ENCODE measurements around the gene TAF11L14. TPM values are rescaled to one million over a fixed set of nuclear protein-coding genes. Genes with fewer than 3 reads are reported as not detected.
"Not testable (repeated sequence)": the region's sequence is repeated elsewhere in the genome, so short reads cannot be mapped to it uniquely, and the experiment has no call there.

Gene TAF11L14
- total RNA-seq: not detected

DNA sequence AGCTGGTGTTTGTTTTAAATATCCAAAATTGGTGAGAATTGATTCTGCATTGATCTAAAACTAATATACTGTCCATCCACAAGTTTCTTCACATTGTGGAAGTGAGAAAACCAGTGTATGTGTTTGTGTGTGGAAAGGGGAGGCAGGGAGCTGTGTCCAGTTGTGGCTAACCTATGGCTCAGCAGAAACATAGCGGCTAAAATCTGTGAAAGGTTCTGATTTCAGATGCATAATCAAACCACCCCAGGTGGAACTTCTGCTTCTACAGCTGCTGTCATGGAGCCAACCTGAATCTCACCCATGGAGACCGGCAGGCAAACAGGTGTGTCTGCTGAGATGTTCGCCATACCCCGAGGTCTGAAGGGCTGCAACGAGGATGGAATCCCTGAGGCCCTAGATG is at the start of gene TAF11L14:
Gene TAF11L14, plus strand, starts transcription at position 301 of the 400 bp plus-strand sequence.
- no peak within 1 kb of the TSS for H3K4me3 ChIP-seq (ENCODE audit: low read length)
- H3K27me3 ChIP-seq (ENCODE audit: insufficient read depth, low read length): no peaks in the 10 kb centered on the region

DNA sequence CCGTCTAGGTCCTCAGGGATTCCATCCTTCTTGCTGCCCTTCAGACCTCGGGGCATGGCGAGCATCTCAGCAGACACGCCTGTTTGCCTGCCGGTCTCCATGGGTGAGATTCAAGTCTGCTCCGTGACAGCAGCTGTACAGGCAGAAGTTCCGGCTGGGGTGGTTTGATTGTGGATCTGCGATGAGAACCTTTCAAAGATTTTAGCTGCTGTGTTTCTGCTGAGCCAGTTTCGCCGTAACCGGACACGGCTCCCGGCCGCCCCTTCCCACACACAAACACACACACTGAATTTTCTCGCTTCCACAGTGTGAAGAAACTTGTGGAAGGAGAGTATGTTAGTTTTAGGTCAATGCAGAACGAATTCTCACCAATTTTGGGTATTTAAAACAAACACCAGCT is 48.6 kb upstream of the TAF11L14 start, which contains the start of gene TAF11L7:
Gene TAF11L7, minus strand, starts transcription at position 101 of the 400 bp plus-strand sequence.
- H3K4me1 ChIP-seq (ENCODE audit: insufficient read depth, low read length); H3K27me3 ChIP-seq (ENCODE audit: insufficient read depth, low read length); H3K4me3 ChIP-seq (ENCODE audit: low read length); H3K9me3 ChIP-seq (ENCODE audit: low read depth, low read length): not testable (repeated sequence)

More for the DNA sequence above, at the start of gene TAF11L14:
- H3K4me1 ChIP-seq (ENCODE audit: insufficient read depth, low read length): no peaks in the 10 kb centered on the region
- H3K9me3 ChIP-seq (ENCODE audit: low read depth, low read length): no peaks in the 10 kb centered on the region

DNA sequence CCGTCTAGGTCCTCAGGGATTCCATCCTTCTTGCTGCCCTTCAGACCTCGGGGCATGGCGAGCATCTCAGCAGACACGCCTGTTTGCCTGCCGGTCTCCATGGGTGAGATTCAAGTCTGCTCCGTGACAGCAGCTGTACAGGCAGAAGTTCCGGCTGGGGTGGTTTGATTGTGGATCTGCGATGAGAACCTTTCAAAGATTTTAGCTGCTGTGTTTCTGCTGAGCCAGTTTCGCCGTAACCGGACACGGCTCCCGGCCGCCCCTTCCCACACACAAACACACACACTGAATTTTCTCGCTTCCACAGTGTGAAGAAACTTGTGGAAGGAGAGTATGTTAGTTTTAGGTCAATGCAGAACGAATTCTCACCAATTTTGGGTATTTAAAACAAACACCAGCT is 43.4 kb upstream of the TAF11L14 start, which contains the start of gene TAF11L8:
Gene TAF11L8, minus strand, starts transcription at position 101 of the 400 bp plus-strand sequence.
- H3K27me3 ChIP-seq (ENCODE audit: insufficient read depth, low read length); H3K9me3 ChIP-seq (ENCODE audit: low read depth, low read length); H3K4me3 ChIP-seq (ENCODE audit: low read length); H3K4me1 ChIP-seq (ENCODE audit: insufficient read depth, low read length): not testable (repeated sequence)

DNA sequence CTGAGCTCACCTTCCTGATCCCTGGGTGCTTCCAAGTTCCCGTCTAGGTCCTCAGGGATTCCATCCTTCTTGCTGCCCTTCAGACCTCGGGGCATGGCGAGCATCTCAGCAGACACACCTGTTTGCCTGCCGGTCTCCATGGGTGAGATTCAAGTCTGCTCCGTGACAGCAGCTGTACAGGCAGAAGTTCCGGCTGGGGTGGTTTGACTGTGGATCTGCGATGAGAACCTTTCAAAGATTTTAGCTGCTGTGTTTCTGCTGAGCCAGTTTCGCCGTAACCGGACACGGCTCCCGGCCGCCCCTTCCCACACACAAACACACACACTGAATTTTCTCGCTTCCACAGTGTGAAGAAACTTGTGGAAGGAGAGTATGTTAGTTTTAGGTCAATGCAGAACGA is 40.0 kb upstream of the TAF11L14 start, which contains the start of gene TAF11L9:
Gene TAF11L9, minus strand, starts transcription at position 140 of the 400 bp plus-strand sequence.
- H3K4me3 ChIP-seq (ENCODE audit: low read length): not testable (repeated sequence)

DNA sequence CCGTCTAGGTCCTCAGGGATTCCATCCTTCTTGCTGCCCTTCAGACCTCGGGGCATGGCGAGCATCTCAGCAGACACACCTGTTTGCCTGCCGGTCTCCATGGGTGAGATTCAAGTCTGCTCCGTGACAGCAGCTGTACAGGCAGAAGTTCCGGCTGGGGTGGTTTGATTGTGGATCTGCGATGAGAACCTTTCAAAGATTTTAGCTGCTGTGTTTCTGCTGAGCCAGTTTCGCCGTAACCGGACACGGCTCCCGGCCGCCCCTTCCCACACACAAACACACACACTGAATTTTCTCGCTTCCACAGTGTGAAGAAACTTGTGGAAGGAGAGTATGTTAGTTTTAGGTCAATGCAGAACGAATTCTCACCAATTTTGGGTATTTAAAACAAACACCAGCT is 36.5 kb upstream of the TAF11L14 start, which contains the start of gene TAF11L10:
Gene TAF11L10, minus strand, starts transcription at position 101 of the 400 bp plus-strand sequence.
- H3K9me3 ChIP-seq (ENCODE audit: low read depth, low read length); H3K27me3 ChIP-seq (ENCODE audit: insufficient read depth, low read length); H3K4me1 ChIP-seq (ENCODE audit: insufficient read depth, low read length): not testable (repeated sequence)

More for the DNA sequence above, 40.0 kb upstream of the TAF11L14 start, which contains the start of gene TAF11L9:
- H3K27me3 ChIP-seq (ENCODE audit: insufficient read depth, low read length); H3K4me1 ChIP-seq (ENCODE audit: insufficient read depth, low read length); H3K9me3 ChIP-seq (ENCODE audit: low read depth, low read length): not testable (repeated sequence)

DNA sequence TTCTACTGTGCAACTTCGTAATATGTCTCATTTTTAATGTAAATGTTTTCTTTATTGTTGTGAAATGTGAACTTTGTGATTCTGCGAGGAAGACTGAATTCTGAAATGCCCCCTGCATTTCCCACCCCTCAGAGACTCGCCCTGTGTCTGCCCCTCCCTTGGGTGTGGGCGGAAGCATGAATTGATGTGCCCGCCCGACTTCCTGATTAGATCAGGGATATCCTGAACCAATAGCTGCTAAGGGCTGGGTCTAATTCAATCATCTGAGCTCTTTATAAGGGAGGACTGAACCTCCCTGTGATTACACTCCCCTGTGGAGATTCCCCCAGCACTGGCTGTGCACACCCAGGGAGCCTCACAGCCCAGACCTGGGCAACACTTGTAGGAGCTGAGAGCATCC is 30.4 kb upstream of the TAF11L14 start, which contains the start of gene TAF11L11:
Gene TAF11L11, plus strand, starts transcription at position 304 of the 400 bp plus-strand sequence.
- H3K4me1 ChIP-seq (ENCODE audit: insufficient read depth, low read length); H3K4me3 ChIP-seq (ENCODE audit: low read length); H3K9me3 ChIP-seq (ENCODE audit: low read depth, low read length); H3K27me3 ChIP-seq (ENCODE audit: insufficient read depth, low read length): not testable (repeated sequence)

More for the DNA sequence above, 36.5 kb upstream of the TAF11L14 start, which contains the start of gene TAF11L10:
- H3K4me3 ChIP-seq (ENCODE audit: low read length): not testable (repeated sequence)

DNA sequence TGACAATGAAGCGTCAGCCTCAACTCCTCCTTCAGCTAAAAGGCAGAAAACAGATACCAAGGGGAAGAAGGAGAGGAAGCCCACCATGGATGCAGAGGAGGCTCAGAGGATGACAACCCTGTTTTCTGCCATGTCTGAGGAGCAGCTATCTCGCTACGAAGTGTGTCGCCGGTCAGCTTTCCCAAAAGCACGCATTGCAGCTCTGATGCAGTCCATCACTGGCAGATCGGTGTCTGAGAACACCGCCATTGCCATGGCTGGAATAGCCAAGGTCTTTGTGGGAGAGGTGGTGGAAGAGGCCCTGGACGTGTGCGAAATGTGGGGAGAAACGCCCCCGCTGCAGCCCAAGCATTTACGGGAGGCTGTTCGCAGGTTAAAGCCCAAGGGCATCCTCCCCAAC is 29.3 kb upstream of the TAF11L14 start:
- no peaks in the 10 kb centered on the region for H3K9me3 ChIP-seq (ENCODE audit: low read depth, low read length)
- no peaks in the 10 kb centered on the region for H3K4me1 ChIP-seq (ENCODE audit: insufficient read depth, low read length)
- no peak overlapping the region for H3K4me3 ChIP-seq (ENCODE audit: low read length)
- H3K27me3 ChIP-seq (ENCODE audit: insufficient read depth, low read length): no peaks in the 10 kb centered on the region

DNA sequence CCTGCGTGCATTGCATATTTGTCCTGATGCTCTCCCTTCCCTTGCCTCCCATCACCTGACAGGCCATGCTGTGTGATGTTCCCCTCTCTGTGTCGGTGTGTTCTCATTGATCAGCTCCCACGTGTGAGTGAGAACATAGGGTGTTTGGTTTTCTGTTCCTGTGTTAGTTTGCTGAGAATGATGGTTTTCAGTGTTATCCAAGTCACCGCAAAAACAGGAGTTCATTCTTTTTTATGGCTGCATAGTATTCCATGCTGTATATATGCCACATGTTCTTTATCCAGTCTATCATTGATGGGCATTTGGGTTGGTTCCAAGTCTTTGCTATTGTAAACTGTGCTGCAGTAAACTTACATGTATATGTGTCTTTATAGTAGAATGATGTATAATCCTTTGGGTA is 26.8 kb upstream of the TAF11L14 start:
- not testable (repeated sequence) for H3K9me3 ChIP-seq (ENCODE audit: low read depth, low read length); H3K27me3 ChIP-seq (ENCODE audit: insufficient read depth, low read length); H3K4me1 ChIP-seq (ENCODE audit: insufficient read depth, low read length); H3K4me3 ChIP-seq (ENCODE audit: low read length)

DNA sequence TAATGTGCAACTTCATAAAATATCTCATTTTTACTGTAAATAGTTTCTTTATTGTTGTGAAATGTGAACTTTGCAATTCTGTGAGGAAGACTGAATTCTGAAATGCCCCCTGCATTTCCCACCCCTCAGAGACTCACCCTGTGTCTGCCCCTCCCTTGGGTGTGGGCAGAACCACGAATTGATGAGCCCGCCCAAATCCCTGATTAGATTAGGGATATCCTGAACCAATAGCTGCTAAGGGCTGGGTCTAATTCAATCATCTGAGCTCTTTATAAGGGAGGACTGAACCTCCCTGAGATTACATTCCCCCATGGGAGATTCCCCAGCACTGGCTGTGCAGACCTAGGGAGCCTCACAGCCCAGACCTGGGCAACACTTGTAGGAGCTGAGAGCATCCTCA is 24.2 kb upstream of the TAF11L14 start, which contains the start of gene TAF11L12:
Gene TAF11L12, plus strand, starts transcription at position 301 of the 400 bp plus-strand sequence.
- H3K9me3 ChIP-seq (ENCODE audit: low read depth, low read length); H3K4me3 ChIP-seq (ENCODE audit: low read length); H3K27me3 ChIP-seq (ENCODE audit: insufficient read depth, low read length); H3K4me1 ChIP-seq (ENCODE audit: insufficient read depth, low read length): not testable (repeated sequence)

DNA sequence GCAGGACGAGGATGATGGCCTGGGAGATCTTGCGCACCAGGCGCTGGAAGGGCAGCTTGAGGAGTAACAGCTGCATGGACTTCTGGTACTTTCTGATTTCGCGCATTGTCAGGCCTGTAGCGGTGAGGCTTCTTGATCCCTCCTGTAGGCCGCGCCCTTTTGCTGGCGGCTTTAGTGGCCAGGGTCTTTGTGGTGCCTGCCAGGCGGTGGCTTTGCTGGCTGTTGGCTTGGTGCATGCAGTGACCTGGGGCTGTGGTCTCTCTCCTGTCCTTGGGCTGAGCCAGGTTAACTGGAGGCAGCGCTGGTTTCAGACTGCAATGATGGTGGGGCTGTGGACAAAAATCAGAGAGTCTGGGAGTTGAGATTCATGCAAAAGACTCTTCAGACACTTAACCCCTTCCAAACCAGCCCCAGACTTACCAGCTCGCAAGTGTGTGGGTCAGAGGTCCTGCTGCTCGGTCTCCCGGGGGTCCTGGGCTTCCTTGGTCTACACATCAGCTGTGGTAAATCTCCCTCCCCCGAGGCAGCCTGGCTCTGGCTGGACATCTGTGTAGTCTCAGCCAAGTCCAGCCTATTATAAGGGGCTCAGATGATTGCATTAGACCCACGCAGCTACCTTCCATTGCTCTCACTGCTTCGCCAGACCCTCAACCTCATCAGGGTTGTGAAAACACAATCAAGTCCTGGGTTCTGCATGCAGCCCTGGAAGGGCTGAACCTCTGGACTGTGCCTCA is 19.2 kb upstream of the TAF11L14 start:
- no peak overlapping the region for H3K4me3 ChIP-seq (ENCODE audit: low read length)
- no peaks in the 10 kb centered on the region for H3K9me3 ChIP-seq (ENCODE audit: low read depth, low read length)
- H3K27me3 ChIP-seq (ENCODE audit: insufficient read depth, low read length): no peaks in the 10 kb centered on the region
- H3K4me1 ChIP-seq (ENCODE audit: insufficient read depth, low read length): no peaks in the 10 kb centered on the region

DNA sequence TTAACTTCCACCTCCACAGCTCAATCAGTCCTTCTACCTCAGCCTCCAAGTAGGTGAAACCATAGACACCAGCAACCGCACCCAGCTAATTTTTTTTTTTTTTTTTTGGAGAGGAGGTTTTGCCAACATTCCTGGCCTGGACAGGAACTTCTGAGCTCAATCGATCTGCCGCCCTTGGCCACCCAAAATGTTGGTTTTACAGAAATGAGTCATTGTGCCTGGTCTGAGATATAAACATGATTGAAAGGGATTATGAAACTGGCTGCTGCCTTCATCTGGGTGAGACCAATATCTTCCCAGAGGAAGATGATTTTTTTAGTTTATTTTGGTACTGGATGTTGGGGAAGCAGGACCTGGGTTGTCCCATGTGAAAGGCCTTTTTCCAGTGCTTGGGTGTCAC is 14.9 kb upstream of the TAF11L14 start:
- no peak overlapping the region for H3K4me3 ChIP-seq (ENCODE audit: low read length)
- H3K9me3 ChIP-seq (ENCODE audit: low read depth, low read length): no peaks in the 10 kb centered on the region
- H3K27me3 ChIP-seq (ENCODE audit: insufficient read depth, low read length): no peaks in the 10 kb centered on the region
- H3K4me1 ChIP-seq (ENCODE audit: insufficient read depth, low read length): no peaks in the 10 kb centered on the region

DNA sequence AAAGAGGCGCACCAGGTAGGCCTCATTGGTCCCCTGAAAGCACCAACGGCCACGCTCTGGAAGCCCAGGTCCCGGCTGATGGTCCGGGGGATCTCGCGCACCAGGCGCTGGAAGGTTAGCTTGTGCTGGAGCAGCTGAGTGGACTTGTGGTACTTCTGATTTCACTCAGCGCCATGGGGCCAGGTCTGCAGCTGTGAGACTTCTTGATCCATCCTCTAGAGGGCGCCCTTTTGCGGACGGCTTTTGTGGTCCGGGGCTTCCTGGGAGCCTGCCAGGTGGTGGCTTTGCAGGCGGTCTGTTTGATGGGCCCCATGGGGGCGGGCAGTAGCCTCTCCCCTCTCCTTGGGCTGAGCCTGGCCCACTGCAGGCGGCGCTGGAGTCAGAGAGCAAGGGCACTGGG is 13.6 kb upstream of the TAF11L14 start:
- H3K4me3 ChIP-seq (ENCODE audit: low read length): no peak overlapping the region
- no peaks in the 10 kb centered on the region for H3K4me1 ChIP-seq (ENCODE audit: insufficient read depth, low read length)
- no peaks in the 10 kb centered on the region for H3K27me3 ChIP-seq (ENCODE audit: insufficient read depth, low read length)
- H3K9me3 ChIP-seq (ENCODE audit: low read depth, low read length): no peaks in the 10 kb centered on the region

DNA sequence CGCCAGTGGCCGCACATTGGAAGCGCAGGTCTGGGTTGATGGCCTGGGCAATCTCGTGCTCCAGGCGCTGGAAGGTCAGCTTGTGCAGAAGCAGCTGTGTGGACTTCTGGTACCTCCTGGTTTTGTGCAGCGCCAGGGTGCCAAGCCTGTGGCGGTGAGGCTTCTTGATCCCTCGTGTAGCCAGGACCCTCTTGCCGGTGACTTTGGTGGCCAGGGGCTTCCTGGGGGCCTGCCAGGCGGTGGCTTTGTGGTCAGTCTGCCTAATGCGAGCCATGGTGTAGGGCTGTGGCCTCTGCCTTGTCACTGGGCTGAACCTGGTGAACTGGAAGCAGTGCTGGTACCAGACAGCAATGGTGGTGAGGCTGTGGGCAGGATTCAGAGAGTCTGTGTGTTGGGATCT is 8.6 kb upstream of the TAF11L14 start:
- no peaks in the 10 kb centered on the region for H3K9me3 ChIP-seq (ENCODE audit: low read depth, low read length)
- no peak overlapping the region for H3K4me3 ChIP-seq (ENCODE audit: low read length)
- H3K4me1 ChIP-seq (ENCODE audit: insufficient read depth, low read length): no peaks in the 10 kb centered on the region
- no peaks in the 10 kb centered on the region for H3K27me3 ChIP-seq (ENCODE audit: insufficient read depth, low read length)

DNA sequence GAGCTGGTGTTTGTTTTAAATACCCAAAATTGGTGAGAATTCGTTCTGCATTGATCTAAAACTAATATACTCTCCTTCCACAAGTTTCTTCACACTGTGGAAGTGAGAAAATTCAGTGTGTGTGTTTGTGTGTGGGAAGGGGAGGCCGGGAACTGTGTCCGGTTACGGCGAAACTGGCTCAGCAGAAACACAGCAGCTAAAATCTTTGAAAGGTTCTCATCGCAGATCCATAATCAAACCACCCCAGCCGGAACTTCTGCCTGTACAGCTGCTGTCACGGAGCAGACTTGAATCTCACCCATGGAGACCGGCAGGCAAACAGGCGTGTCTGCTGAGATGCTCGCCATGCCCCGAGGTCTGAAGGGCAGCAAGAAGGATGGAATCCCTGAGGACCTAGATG is 2.5 kb upstream of the TAF11L14 start, which contains the start of gene TAF11L13:
Gene TAF11L13, plus strand, starts transcription at position 301 of the 400 bp plus-strand sequence.
- not testable (repeated sequence) for H3K4me3 ChIP-seq (ENCODE audit: low read length); H3K9me3 ChIP-seq (ENCODE audit: low read depth, low read length); H3K4me1 ChIP-seq (ENCODE audit: insufficient read depth, low read length); H3K27me3 ChIP-seq (ENCODE audit: insufficient read depth, low read length)

DNA sequence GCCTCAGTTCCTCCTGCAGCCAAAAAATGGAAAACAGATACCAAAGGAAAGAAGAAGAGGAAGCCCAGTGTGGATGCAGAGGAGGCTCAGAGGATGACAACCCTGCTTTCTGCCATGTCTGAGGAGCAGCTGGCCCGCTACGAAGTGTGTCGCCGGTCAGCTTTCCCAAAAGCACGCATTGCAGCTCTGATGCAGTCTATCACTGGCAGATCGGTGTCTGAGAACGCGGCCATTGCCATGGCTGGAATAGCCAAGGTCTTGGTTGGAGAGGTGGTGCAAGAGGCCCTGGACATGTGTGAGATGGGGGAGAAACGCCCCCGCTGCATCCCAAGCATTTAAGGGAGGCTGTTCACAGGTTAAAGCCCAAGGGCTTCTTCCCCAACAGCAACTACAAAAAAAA is 15.0 kb downstream of the TAF11L14 start:
- H3K27me3 ChIP-seq (ENCODE audit: insufficient read depth, low read length); H3K4me3 ChIP-seq (ENCODE audit: low read length); H3K9me3 ChIP-seq (ENCODE audit: low read depth, low read length); H3K4me1 ChIP-seq (ENCODE audit: insufficient read depth, low read length): not testable (repeated sequence)
